ENCODE measurements around the gene SLC39A9. TPM values are rescaled to one million over a fixed set of nuclear protein-coding genes. Genes with fewer than 3 reads are reported as not detected.

SLC39A9 gene
- total and polyA plus RNA-seq, 2 of the 13 experiments (the other 11 are each of a cell fraction or from before 2014, with no cell fraction given): 46.6 to 69.5 TPM

- TF ChIP-seq ZNF142 (CRISPR knock-in tag; IDR thresholded peaks at IDR 0.05) (no peak), DZIP1 (CRISPR knock-in tag; IDR thresholded peaks at IDR 0.05) (no peak), CENPT (CRISPR knock-in tag; IDR thresholded peaks at IDR 0.05; ENCODE audit: low read depth) (no peak), RAD21 (CRISPR knock-in tag; IDR thresholded peaks at IDR 0.05) (no peak), MAFF (IDR thresholded peaks at IDR 0.05; ENCODE audit: low read depth, low read length) (no peak), XRCC5 (optimal IDR thresholded peaks at IDR 0.05; ENCODE audit: low read length) (no peak), CHD4 (IDR thresholded peaks at IDR 0.05; ENCODE audit: borderline replicate concordance, low read length) (no peak)
These were observed 30.1 kb upstream of the SLC39A9 start (continued) for GRCh38 chr14:69368381-69368780.

All from HepG2 (cell line).